Activated CD8-positive, alpha-beta memory T cell treated with anti-CD3 and anti-CD28 coated beads, Interleukin-2, amount 50 U/mL, for 24 hours (primary cell): Measurements from ENCODE around the gene SLC34A1.
"Not testable (repeated sequence)": the region's sequence is repeated elsewhere in the genome, so short reads cannot be mapped to it uniquely, and the experiment has no call there.

Experiments used
- DNase-seq: peaks from one replicate; pipeline ENCODE4 v3.0.0-alpha.2; 2020; ENCODE audit errors: extremely low read depth

The SLC34A1 gene, protein sequence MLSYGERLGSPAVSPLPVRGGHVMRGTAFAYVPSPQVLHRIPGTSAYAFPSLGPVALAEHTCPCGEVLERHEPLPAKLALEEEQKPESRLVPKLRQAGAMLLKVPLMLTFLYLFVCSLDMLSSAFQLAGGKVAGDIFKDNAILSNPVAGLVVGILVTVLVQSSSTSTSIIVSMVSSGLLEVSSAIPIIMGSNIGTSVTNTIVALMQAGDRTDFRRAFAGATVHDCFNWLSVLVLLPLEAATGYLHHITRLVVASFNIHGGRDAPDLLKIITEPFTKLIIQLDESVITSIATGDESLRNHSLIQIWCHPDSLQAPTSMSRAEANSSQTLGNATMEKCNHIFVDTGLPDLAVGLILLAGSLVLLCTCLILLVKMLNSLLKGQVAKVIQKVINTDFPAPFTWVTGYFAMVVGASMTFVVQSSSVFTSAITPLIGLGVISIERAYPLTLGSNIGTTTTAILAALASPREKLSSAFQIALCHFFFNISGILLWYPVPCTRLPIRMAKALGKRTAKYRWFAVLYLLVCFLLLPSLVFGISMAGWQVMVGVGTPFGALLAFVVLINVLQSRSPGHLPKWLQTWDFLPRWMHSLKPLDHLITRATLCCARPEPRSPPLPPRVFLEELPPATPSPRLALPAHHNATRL

DNA sequence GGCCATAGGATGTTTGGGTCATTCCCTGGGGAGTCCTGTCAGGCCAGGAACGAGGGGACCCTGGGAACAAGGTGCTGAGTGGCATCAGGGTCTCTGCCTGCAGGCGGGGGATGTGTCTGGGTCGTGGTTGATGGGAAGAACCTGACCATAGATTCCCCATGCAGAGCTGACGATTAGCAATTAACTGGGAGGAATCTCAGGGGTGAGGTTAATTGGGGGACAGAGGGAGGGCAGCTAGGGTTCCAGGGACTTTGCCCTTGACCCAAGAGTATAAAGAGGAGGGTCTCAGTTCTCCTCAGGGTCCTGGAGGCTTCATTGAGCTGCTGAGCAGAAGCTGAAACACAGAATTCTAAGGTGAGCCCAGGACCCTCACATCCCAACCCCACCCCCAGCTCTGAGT is at the start of gene SLC34A1:
Gene SLC34A1 (plus strand): TSS at position 301 of the 400 bp plus-strand sequence. CDS start 1,308 bp downstream, outside the sequence.
- no peak for DNase-seq

DNA sequence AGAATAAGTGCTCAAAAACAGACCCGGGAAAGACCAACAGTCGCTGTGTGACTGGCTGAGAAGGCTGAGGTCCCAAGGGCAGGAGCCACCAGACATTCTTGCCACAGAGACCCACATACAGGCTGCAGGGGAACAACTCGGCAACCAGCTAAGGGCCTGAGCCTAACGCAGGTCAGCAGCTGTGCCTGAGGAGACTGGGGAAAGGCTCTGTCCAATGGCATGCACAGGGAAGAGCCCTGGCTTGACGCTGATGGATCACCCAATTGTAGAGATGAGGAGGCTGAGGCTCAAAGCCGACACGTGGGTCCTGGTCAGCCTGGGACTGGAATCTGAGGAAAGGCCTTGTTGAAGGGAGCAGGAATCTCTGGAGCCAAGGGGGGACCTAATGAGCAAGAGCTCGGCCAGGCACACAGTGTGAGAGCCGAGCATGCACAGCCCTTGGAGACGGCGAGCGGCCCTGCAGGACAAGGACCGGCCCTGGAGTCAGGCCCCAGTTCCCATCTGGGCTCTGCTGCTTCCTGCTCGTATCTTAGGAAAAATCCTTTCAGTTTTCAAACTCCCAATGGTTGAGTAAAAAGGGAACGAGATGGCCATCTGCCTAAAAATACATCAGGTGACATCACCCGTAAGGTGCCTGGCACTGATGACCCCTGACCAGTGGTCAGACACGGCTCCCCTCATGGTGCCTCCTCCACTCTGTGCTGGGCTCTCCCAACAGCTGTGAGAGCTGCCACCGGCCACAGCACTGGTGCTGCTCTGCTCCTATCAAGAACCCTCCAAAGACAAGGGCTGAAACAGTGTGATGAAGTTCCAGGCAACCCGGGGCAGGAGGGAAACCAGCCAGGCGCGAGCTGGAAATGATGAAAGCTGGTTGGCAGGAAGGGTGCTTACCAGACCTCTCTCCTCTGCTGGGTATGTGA is 49.2 kb upstream of the SLC34A1 start:
- no peak for DNase-seq

DNA sequence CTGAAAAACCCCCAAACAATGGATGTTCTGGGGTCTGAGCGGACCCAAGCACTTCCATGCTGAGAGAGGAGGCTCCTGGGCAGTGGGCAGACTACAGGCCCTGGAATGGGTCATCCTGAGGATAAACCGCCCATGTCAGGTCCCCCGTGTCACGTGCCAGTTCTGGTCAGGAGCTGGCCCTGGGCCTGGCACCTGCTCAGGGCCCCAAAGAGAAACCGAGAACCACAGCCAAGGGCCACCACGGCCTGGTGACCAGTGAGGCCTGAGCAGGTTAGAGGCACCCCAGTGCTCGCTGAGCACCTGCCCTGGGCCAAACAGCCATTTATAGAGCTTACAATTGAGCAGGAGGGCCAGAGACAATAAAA is 48.6 kb upstream of the SLC34A1 start:
- DNase-seq: no peak

DNA sequence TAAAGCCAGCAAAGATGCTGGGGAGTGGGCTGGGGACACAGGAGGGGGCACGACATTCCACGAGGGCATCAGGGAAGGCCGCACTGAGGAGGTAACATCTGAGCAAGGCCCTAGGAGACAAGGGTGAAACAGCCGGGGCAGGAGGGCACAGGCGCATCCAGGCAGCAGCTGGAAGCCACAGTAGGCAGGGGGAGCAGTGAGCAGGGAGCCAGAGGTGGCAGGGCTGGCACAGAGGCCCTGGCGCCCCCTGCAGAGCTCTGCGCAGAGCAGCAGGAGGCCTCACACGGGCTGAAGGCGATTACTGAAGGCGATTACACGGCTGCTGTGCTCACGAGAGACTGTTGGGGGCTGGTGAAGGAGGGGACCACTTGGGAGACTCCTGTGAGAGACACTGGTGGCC is 48.1 kb upstream of the SLC34A1 start:
- no peak for DNase-seq

DNA sequence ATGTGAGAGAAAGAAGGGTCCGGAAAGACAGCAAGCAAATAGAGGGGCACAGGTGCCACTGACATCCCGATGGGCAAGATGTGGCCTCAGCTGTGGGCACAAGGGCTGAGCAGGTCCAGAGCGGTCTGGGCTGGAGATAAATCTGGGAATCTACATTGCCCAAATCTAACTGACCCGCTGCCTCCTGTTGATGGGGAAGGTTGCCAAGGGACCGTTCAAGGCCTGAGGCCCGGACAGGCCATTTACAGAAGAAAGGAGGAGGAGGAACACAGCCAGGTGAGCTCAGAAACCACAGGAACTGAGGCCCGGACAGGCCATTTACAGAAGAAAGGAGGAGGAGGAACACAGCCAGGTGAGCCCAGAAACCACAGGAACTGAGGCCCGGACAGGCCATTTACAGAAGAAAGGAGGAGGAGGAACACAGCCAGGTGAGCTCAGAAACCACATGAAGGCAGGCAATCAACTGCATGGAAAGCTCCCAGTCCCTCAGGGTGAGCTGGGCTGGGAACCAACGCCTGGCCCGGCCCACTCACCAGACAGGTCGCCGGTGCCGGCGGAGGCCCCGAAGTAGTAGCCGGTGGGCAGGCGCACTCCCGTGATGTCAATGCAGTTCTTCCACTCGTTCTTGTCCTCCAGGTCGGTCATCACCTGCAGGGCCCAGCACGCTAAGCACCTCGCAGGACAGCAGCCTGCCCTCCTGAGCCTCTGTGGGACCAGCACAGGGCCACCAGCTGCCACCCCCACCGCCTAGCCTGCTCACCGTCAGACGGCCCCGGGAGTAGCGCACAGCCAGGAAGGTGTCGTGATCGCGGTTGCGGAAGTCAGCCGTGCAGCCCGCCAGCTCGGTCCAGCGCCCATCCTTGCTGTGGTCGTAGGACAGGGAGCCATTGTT is 47.4 kb upstream of the SLC34A1 start:
- DNase-seq: no peak

DNA sequence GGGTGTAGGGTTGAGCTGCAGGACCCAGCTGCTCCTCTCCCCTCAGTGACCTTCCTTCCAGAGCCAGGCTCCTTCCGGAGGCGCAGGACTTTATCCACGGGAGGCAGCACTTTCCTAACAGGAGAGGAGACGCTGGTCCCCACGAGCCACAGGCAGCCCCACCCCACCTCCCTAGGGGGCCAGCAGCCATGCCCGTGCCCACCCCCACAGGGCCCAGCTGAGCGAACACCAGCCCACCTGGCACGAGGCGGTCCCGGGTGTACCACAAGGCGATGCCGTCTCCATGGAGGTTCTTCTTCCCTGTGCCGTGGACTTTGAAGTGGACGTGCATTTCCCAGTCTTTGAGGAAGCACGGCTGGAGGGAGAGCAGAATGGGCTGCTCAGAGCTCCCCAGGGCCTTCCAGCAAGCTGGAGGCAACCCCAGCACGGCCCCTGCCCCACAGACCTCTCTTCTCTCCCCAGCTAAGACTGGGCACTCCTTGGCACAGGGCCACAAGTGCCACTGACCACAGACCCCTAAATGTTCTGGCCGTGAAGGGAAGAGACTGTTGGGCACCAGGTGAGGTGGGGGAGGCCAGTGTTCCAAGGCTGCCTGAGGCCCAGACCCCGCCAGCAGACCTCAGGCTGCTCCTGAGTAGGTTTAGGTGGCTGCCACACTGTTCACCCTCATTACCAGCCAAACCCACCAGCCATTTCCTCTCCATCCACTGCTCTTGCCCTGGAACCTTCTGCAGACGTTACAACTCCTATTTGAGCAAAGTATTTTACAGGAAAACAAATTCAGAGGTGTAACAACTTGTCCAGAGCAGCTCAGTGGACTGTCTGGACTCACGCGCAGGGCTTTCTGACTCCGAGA is 45.8 kb upstream of the SLC34A1 start:
- DNase-seq: no peak

DNA sequence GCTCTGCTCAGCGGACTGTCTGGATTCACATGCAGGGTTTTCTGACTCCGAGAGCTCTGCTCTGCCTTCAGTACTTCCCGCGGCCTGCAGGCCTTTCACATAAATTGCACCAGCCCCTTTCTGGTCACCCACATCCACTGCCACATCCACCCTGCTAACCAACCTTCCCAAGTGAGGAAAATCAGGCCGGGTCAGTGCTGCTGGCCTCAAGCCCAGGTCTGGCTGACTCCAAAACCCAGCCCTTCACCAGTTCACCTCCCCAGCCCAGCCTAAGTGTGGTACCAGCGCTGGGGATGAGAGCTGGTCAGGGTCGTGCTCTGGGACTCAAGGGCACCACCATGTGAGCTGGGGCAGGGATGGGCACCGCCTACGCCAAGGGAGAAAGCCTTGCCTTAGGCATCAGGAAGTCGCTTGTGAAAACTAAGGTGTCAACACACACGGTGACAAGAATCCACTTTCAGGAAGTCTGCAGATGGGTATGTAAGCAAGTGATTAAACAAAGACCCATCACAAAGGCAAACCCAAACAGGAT is 45.1 kb upstream of the SLC34A1 start:
- DNase-seq: no peak

DNA sequence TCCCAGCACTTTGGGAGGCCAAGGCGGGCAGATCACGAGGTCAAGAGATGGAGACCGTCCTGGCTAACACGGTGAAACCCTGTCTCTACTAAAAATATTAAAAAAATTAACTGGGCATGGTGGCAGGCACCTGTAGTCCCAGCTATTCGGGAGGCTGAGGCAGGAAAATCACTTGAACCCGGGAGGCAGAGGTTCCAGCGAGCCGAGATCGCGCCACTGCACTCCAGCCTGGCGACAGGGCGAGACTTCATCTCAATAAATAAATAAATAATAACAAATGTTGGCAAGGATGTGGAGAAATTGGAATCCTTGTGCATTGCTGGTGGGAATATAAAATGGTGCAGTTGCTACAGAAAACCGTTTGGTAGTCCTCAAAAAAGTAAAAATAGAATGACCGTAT is 41.2 kb upstream of the SLC34A1 start:
- not testable (repeated sequence) for DNase-seq

DNA sequence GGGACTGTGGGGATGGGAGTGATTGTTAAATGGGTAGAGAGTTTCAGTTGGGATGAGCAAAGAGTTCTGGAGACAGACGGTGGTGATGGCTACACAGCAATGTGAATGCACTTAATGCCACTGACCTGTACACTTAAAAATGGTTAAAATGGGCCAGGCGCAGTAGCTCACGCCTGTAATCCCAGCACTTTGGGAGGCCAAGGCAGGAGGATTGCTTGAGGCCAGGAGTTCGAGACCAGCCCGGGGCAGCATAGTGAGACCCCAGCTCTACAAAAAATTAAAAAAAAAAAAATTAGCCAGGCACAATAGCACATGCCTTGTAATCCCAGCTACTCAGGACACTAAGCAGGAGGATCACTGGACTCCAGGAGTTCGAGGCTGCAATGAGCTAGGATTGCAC is 40.5 kb upstream of the SLC34A1 start:
- DNase-seq: no peak

DNA sequence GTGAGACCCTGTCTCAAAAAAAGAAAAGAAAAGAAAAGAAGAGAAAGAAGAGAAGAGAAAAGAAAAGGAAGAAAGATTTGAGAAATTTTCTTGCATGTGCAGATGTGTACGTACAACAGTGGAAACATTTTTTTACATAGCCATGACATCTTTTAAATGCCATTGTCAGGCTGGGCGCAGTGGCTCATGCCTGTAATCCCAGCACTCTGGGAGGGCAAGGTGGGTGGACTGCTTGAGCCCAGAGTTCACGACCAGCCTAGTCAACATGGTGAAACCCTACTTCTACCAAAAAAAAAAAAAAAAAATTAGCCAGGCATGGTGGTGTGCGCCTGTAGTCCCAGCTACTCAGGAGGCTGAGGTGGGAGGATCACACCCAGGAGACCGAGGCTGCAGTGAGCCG is 39.3 kb upstream of the SLC34A1 start:
- no peak for DNase-seq

DNA sequence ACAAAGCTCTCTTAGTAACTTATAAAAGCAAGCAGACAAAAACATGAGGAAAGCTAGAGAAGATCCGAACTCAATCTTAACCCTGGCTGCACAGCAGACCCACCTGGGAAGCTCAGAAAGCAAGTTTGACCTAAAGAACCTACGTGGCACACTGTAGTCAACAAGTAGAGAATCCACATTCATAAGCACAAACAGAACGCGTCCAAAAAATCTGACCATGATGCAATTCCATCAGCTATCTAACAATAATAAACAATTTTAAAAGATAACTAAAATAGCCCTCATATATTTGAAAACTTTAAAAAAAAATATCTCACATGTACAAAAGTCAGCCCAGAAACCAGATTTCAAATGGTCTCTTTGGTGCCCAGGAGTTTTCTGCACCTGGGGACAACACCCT is 37.4 kb upstream of the SLC34A1 start:
- no peak for DNase-seq

DNA sequence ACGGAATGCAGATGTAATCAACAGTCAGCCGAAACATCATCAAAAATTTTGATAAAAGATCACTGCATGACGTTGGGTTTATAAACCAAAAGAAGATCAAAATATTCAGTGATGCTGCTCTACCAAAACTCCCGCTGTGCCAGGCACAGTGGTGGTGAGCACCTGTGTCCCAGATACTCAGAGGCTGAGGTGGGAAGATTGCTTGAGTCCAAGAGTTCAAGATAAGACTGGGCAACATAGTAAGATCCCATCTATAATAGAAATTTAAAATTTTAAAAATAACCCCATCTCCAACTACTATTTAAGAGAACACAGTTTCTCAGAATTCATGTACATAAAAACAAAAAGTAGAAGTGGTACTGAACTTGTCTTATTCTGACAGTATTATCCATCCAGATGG is 36.5 kb upstream of the SLC34A1 start:
- no peak for DNase-seq

DNA sequence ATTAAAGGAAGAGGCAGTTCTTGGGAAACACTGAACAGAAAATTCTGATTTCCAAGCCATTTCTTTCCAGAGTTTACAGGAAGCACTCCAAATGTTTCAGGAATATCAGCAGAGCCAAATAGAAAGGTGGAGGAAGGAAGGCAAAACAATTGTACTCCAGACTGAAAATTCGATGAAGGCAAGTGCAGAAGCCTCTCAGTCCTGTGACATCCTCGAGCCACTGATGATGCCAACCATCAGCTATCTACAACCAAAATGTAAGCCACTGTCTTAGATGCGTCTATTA is 34.9 kb upstream of the SLC34A1 start:
- DNase-seq: no peak

DNA sequence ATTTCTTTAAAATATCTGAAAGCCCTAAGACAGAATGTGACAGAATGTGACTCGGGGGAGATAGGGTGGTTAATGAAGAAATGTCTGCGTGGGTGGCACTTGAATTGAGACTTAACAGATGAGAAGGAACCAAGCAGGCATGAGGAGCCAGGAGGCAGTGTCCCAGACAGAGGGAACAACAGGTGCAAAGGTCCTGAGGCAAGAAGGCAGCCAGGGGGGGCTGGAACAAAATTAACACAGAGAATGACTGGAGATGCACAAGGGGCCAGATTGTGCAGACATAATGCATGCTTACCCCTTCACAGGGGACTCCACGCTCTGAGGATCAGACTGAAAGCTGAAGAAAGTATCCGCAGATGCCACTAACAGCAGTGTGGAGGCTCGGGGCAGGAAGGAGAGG is 34.5 kb upstream of the SLC34A1 start:
- no peak for DNase-seq

DNA sequence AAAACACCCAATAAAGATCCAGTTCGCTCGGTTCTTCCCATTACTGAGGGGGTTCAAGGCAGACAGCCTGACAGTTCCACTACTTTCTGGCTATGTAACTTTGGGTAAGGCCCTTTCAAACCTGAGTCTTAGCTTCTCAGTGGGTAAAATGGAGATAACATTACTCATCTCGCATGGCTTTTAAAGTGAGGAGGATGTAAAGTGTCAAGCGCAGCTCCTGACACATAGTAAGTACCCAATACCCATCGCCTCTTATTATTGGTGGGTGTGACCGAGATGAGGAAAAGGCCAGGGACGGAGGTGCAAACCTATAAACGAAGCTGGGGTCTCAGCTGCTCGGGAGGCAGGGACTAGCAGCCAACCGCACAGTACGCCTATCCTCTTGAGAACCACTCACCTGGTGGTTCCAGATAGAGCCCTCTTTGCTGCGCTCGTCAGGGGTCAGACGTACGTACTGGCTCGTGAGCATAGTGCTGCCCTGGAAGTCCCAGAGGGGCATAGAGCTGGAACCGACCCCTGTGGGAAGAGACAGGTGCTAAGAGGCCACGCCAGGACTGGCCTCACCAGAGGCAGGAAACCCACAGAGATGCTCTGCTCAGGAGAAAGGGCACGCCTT is 33.4 kb upstream of the SLC34A1 start:
- DNase-seq: no peak

DNA sequence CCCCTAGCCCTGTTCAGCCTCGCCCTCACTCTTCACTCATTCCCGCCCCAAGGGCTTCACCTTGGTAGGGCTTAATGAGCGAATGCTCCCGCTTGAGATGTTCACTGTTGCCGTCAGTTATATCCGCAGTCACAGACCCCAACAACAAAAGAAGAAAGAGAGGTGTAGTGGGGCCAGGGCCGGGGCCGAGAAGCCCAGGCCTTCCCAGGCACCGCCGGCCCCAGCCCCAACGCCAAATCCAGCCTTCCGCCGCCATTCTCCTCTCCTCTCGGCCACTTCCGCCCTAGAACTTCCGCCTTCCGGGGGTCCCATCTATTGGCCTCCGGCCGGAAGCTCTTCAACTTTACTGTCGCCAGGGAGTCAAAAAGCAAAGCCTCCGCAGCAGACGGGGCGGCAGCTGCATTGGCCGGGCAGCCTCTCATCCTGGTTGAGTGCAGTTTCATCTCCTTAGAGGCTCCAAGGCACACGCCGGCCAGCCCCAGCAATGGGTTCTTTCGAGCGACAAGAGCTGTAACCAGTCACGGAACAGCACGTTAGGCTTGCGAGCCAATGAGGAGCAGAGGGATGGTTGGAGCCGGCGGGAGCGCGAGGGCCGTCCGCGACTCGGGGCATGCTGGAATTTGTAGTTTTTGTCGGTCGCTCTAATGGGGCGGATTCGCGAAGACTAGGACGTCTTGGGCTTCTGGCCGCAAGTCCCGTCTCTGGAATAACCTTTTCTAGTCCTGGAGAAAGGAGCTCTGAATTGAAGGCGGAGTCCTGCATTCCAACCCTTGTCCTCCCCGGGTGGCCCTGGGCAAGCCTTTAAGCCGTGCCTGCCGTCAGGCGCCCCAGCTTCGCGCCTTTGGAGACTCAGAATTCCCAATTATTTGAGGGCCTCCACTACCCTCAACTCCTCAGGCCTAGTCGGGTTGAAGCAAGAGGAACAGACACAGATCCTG is 32.6 kb upstream of the SLC34A1 start, which contains the start of gene LMAN2:
Gene LMAN2 (minus strand): TSS at position 277 of the 938 bp plus-strand sequence. CDS start 21 bp downstream, at position 256.
- peak; percentile 86 for DNase-seq

DNA sequence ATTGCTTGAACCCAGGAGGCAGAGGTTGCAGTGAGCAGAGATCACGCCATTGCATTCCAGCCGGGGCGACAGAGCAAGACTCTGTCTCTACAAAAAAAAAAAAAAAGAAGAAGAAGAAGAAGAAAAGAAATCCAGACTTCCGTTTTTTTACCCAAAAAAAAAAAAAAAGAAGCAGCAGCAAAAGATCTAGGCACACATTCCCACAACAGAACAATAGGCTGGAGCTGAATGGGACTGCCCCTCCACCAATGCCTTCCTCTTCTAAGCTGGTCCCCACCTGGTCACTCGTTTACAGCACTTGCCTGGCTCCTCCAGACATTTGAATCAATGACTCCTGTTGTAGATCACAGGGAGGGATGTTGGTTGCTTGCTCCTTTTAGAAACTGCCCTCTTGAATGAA is 31.1 kb upstream of the SLC34A1 start:
- no peak for DNase-seq

DNA sequence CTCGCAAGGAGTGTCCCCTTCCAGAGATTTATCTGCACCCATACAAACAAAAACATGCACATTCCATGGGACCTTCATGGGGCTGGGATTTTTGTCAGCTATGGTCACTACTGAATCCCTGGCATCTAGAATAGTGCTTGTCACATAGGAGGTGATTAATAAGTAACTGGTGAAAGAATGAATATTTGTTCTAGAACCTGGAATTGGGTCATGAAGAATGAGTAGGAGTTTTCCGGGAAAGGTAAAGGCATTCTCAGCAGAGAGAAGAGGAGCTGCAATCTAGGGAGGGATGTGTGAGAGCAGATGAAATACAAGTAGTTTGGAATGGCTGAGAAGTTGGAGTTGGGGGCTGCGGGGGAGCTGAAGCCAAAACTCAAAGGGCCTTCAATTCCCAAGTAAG is 30.0 kb upstream of the SLC34A1 start:
- DNase-seq: no peak

DNA sequence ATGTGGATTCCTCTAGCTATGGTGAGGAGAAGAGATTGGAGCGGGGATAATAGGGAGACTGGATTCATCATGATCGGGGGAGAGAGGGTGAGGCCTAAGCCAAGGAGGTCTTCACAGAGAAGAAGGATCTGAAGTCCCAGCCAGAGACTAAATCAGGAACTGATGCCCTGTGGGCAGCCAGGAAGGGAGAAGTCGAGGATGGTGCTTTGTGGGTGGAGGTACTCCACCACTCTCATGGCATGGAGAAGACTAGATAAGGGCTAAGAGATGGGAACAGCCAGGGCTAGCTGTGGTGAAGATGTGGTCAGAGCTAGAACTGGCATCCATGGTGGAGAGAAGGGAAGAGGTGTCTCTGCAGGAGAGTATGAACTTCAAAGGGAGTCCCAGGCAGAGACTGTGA is 29.5 kb upstream of the SLC34A1 start:
- no peak for DNase-seq
